HEK293 (cell line): Measurements from ENCODE around the gene ANTXR1.

Experiments used
- CTCF ChIA-PET: fragments of 350-600 bp; formaldehyde crosslinking; extraction: SDS; loops from one replicate; lab custom pipeline; 2021; ENCODE audit warnings: antibody characterized with exemption; lab: Yijun Ruan, JAX
- POLR2A ChIA-PET: fragments of 300-600 bp; formaldehyde crosslinking; extraction: SDS; loops from one replicate; lab custom pipeline; 2020; ENCODE audit warnings: antibody characterized with exemption, inconsistent platforms; lab: Yijun Ruan, JAX
- H3K27ac ChIP-seq: fragments of 200-500 bp; sonication (Bioruptor generic); 2 replicates; pipeline ENCODE4 v1.5.1; 2014; ENCODE audit warnings: low read depth, low read length, control low read depth, inconsistent platforms; ENCODE audit errors: extremely low read depth
- H3K36me3 ChIP-seq, 2 experiments: fragments of 200-500 bp in 1 of 2; sonication (Bioruptor generic) in 1 of 2; 1 replicate in 1 of 2; 2 replicates in 1 of 2; pipeline ENCODE4 v1.5.1; 2014 to 2017; ENCODE audit warnings: inconsistent platforms in 2 of 2, low read length in 2 of 2; ENCODE audit not compliant: control insufficient read depth in 2 of 2, insufficient read depth in 1 of 2
- H3K4me1 ChIP-seq: fragments of 200-500 bp; sonication (Bioruptor generic); 2 replicates; pipeline ENCODE4 v1.5.1; 2014; ENCODE audit warnings: mild to moderate bottlenecking, low read length, inconsistent platforms; ENCODE audit not compliant: control insufficient read depth, insufficient read depth
- H3K4me3 ChIP-seq: 2 replicates; pipeline ENCODE4 v1.5.1; 2011; ENCODE audit warnings: low read depth, mild to moderate bottlenecking, control low read depth, low read length, moderate library complexity
- H3K9me3 ChIP-seq: fragments of 200-500 bp; sonication (Bioruptor generic); 2 replicates; pipeline ENCODE4 v1.5.1; 2014; ENCODE audit warnings: low read depth, low read length, inconsistent platforms; ENCODE audit not compliant: control insufficient read depth, insufficient read depth
- CTCF ChIP-seq: fragments of 450-650 bp; formaldehyde crosslinking; IDR thresholded peaks from 2 replicates; pipeline ENCODE4 v1.5.1; 2016; ENCODE audit warnings: missing biosample characterization, missing genetic modification characterization
- ELK4 ChIP-seq: IDR thresholded peaks from 2 replicates; pipeline ENCODE4 v1.6.1; 2011; ENCODE audit warnings: mild to moderate bottlenecking, low read depth, low read length, borderline replicate concordance
- KLF1 ChIP-seq: fragments of 450-650 bp; formaldehyde crosslinking; IDR thresholded peaks from 2 replicates; pipeline ENCODE4 v1.5.1; 2016; ENCODE audit warnings: missing biosample characterization, missing genetic modification characterization
- PRDM6 ChIP-seq: fragments of 450-650 bp; formaldehyde crosslinking; IDR thresholded peaks from 2 replicates; pipeline ENCODE4 v1.5.1; 2017; ENCODE audit warnings: missing biosample characterization, missing genetic modification characterization
- SALL2 ChIP-seq: fragments of 450-650 bp; formaldehyde crosslinking; IDR thresholded peaks from 2 replicates; pipeline ENCODE4 v1.5.0; 2017; ENCODE audit warnings: missing biosample characterization, mild to moderate bottlenecking, missing genetic modification characterization, borderline replicate concordance
- YY2 ChIP-seq: fragments of 450-650 bp; formaldehyde crosslinking; IDR thresholded peaks from 2 replicates; pipeline ENCODE4 v1.5.1; 2016; ENCODE audit warnings: missing biosample characterization, missing genetic modification characterization
- ZBTB10 ChIP-seq: fragments of 450-650 bp; formaldehyde crosslinking; IDR thresholded peaks from 2 replicates; pipeline ENCODE4 v1.5.1; 2016; ENCODE audit warnings: missing biosample characterization, missing genetic modification characterization
- ZFP69B ChIP-seq: fragments of 450-650 bp; formaldehyde crosslinking; IDR thresholded peaks from 2 replicates; pipeline ENCODE4 v1.5.1; 2016; ENCODE audit warnings: missing biosample characterization, missing genetic modification characterization
- ZNF10 ChIP-seq: fragments of 450-650 bp; formaldehyde crosslinking; IDR thresholded peaks from 2 replicates; pipeline ENCODE4 v1.5.1; 2017; ENCODE audit warnings: missing biosample characterization, missing genetic modification characterization
- ZNF169 ChIP-seq: fragments of 450-650 bp; formaldehyde crosslinking; IDR thresholded peaks from 2 replicates; pipeline ENCODE4 v1.5.1; 2016; ENCODE audit warnings: missing biosample characterization, missing genetic modification characterization
- ZNF248 ChIP-seq: fragments of 450-650 bp; formaldehyde crosslinking; IDR thresholded peaks from 2 replicates; pipeline ENCODE4 v1.5.1; 2017; ENCODE audit warnings: missing biosample characterization, missing genetic modification characterization
- ZNF362 ChIP-seq: fragments of 450-650 bp; formaldehyde crosslinking; IDR thresholded peaks from 2 replicates; pipeline ENCODE4 v1.5.1; 2016; ENCODE audit warnings: missing biosample characterization, missing genetic modification characterization
- ZNF473 ChIP-seq: fragments of 450-650 bp; formaldehyde crosslinking; IDR thresholded peaks from 2 replicates; pipeline ENCODE4 v1.5.1; 2017; ENCODE audit warnings: missing biosample characterization, missing genetic modification characterization
- ZNF529 ChIP-seq: fragments of 450-650 bp; formaldehyde crosslinking; IDR thresholded peaks from 2 replicates; pipeline ENCODE4 v1.5.1; 2017; ENCODE audit warnings: missing genetic modification characterization, missing biosample characterization; ENCODE audit not compliant: insufficient replicate concordance
- ZNF692 ChIP-seq: fragments of 450-650 bp; formaldehyde crosslinking; IDR thresholded peaks from 2 replicates; pipeline ENCODE4 v1.5.1; 2016; ENCODE audit warnings: missing biosample characterization, missing genetic modification characterization
- ZXDB ChIP-seq: fragments of 450-650 bp; formaldehyde crosslinking; IDR thresholded peaks from 2 replicates; pipeline ENCODE4 v1.5.1; 2016; ENCODE audit warnings: missing biosample characterization, missing genetic modification characterization

ANTXR1 gene

GRCh38 chr2:68968221-68968620 lies 44.8 kb upstream of the ANTXR1 start:
- Histone ChIP-seq H3K4me1 (no peaks in the 10 kb centered on the region), H3K4me3 (no peak overlapping the region), H3K27ac (no peak overlapping the region), H3K9me3 (no peaks in the 10 kb centered on the region), H3K36me3 (no peaks in the 10 kb centered on the region)
- ChIA-PET POLR2A (no interaction called here), CTCF (interaction anchor here (1.2 kb wide), 1 partner anchor 25 kb away, joined by 3 read pairs; no protein-coding TSS in a partner anchor)
- no peak for TF ChIP-seq ZNF169
- no peak for TF ChIP-seq ELK4
- no peak for TF ChIP-seq ZBTB10 (tag by site-specific recombination)
- no peak for TF ChIP-seq ZNF362
- no peak for TF ChIP-seq ZNF10 (tag by site-specific recombination)
- no peak for TF ChIP-seq YY2
- TF ChIP-seq ZNF529 (tag by site-specific recombination) = no peak
- no peak for TF ChIP-seq SALL2 (tag by site-specific recombination)
- no peak for TF ChIP-seq ZNF473 (tag by site-specific recombination)
- no peak for TF ChIP-seq ZNF692
- no peak for TF ChIP-seq ZNF248 (tag by site-specific recombination)
- no peak for TF ChIP-seq CTCF

GRCh38 chr2:68969736-68970490 lies 43.1 kb upstream of the ANTXR1 start:
- no peak overlapping the region for H3K4me3 ChIP-seq
- CTCF ChIA-PET = interaction anchor here (1.2 kb wide), 1 partner anchor 27 kb away, joined by 3 read pairs; no protein-coding TSS in a partner anchor
- no peaks in the 10 kb centered on the region for H3K36me3 ChIP-seq
- no peaks in the 10 kb centered on the region for H3K9me3 ChIP-seq
- TF ChIP-seq KLF1 (tag by site-specific recombination) (no peak), PRDM6 (tag by site-specific recombination) (no peak), ZFP69B (tag by site-specific recombination) (no peak), ZXDB (tag by site-specific recombination) (no peak), ZNF692 (no peak)
- TF ChIP-seq, all 188 proteins: peak for 0
- Histone ChIP-seq H3K4me1 (no peaks in the 10 kb centered on the region), H3K27ac (no peak overlapping the region)
- POLR2A ChIA-PET = no interaction called here
